Cerebellar nuclear complex (tissue), 1 donor: ENCODE measurements around the gene SLC33A1.
"Not testable (repeated sequence)": the region's sequence is repeated elsewhere in the genome, so short reads cannot be mapped to it uniquely, and the experiment has no call there.

Experiments used
- DNase-seq, 2 experiments: peaks; one replicate each; lab custom pipeline; 2025; lab: John Stamatoyannopoulos, UW

SLC33A1 gene

DNA sequence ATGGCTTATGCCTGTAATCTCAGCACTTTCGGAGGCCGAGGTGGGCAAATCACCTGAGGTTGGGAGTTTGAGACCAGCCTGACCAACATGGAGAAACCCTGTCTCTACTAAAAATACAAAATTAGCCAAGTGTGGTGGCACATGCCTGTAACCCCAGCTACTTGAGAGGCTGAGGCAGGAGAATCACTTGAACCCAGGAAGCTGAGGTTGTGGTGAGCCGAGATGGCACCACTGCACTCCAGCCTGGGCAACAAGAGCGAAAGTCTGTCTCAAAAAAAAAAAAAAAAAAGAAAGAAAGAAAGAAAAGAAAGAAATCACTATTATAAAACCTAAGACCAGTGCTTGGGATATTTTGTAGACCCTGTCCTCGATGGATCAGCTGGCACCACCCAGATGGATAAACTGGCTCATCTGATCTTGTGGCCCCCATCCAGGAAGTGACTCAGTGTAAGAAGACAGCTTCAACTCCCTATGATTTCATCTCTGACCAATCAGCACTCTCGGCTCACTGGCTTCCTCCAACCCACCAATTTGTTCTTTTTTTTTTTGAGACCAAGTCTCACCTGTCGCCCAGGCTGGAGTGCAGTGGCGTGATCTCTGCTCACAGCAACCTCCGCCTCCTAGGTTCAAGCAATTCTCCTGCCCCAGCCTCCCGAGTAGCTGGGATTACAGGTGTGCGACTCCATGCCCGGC is 8.2 kb upstream of the SLC33A1 start:
- DNase-seq, result not testable (repeated sequence)

DNA sequence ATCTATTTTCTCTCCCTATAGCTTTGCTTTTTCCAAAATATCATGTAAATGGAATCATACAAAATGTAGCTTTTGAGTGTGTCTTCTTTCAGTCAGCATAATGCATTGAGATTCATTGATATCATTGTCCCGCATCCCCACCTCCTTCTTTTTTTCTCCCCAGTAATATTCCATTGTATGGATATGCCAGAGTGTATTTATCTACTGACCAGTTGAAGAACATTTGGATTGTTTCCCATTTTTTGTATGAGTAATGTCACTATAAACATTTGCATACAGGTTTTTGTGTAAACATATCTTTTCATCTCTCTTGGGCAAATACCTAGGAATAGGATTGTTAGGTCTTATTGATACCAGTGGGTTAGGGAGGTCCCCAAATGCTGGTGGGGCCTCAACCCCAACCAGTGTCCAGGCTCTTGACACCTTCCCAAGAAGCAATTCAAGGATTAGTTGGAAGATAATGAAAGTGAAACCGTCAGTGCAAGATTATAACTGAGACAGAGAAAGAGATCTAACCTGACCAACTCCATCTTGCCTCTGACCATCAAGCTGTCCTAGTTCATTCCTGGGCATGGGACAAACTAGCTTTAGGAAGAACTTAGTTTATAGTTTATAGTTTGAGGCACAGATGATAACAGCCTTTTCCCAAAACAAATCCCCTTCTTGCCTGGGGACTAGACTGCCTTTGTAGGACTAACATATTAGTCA is 7.4 kb upstream of the SLC33A1 start:
- DNase-seq, result no peak

DNA sequence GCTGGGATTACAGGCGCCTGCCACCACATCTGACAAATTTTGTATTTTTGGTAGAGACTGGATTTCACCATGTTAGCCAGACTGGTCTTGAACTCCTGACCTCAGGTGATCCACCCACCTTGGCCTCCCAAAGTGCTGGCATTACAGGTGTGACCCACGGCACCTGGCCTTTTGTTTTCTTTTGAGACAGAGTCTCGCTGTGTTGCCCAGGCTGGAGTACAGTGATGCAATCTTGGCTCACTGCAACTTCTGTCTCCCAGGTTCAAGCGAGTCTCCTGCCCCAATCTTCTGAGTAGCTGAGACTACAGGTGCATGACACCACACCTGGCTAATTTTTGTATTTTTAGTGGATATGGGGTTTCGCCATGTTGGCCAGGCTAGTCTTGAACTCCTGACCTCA is 6.2 kb upstream of the SLC33A1 start:
- not testable (repeated sequence) for DNase-seq

DNA sequence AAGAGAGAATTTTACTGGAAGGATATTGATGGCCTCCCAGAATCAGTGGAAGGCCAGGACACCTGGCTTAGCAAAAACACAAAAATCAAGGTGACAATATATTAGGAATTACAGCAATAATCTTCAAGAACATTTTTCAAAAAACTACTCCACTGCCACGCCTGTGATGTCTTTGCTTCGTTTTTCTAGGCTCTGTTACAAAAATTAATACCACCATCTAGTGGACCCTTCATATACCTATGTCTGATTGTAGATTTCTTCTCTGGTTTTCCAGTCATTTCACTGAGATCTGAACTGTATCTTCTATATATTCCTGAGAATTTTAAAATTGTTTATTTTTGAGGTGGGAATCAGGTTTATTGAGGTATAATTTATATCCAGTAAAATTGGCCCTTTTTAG is 5.6 kb upstream of the SLC33A1 start:
- no peak for DNase-seq

DNA sequence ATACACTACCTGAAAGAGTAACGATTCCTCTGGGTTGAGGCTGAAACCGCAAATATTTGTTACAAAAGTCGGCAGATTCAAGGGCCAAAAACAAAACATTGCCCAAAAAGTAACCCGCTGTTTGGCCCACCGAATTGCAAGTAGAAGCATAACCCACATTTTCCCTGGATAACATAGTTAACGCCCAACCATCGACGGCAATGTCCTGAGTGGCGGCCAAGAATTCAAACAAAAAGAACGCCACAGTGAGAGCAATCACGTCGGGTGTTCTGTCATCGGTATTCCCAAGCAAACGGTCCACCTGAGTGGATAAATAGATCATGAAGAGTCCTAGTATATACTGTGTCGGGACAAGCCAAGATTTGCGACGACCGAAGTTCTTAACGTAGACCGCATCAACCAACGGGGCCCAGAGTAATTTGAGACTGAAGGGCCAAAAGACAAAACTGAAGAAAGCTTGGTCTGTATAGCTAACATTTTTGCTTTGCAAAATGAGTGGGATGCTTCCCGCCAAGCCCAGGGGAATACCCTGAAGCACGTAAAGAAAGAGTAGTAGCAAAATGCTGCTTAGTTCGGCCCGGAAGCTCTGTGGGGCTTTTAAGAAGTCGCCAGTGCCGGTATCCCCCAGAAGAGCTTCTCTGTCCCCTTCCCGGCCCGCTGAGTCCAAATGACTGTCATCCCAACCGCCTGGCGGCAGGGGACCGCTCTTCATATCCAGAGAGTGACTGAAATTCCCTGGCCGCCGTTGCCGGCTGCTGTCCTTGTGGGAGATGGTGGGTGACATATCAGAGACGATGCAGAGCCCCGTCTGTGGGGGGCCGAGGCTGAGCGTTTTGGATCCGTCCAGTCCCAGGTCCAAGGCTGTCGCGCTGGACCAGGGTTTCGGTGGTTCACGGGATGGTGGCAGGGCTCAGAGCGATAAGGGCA is 750 bp downstream of the SLC33A1 start:
- no peak for DNase-seq

DNA sequence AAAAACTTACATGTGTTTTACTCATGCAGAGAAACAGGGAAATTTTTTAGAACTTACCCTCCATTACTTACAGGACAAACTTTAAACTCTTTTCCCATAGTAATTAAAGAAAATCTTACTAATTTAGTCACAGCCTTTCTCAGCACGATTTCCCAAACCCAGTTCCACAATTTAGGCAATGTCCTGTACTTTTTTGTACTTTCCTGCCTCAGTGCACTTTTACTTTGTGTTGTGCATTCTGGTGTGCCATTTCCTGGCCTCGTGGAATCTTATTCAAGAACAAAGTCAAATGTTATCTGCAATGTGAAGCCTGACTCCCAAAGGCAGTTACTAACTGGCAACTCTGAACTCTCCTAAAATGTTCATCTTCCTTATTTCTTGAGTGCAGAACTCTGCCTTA is 1.9 kb downstream of the SLC33A1 start:
- no peak for DNase-seq

DNA sequence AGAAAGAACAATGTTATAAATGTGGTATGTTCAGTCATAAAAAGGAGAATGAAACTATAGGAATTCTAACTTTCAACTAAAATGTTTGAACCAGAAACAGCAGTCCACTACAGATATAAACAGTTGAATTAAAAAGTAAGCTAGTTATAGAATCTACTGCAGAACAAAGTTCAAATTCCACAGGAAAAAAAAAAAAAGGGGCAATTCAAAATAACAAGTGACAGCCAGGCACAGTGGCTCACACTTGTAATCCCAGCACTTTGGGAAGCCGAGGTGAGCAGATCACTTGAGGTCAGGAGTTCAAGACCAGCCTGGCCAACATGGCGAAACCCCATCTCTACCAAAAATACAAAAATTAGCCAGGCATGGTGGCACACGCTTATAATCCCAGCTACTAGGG is 4.8 kb downstream of the SLC33A1 start:
- DNase-seq, result not testable (repeated sequence)

DNA sequence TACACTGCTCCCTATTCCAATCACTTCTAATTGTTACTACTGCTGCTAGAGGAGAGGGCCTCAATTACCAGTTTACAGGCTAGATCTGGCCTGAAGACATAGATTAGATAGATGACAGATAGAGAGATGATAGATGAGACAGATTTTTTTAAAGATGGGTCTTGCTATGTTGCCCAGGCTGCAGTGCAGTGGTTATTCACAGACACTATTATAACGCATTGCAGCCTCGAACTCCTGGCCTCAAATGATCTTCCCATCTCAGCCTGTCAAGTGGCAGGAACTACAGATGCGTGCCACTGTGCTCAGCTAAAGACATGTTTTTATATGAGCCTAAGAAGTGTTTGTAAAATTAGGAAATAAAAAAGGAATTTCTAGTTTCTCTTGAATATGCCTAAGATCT is 6.2 kb downstream of the SLC33A1 start:
- no peak for DNase-seq

DNA sequence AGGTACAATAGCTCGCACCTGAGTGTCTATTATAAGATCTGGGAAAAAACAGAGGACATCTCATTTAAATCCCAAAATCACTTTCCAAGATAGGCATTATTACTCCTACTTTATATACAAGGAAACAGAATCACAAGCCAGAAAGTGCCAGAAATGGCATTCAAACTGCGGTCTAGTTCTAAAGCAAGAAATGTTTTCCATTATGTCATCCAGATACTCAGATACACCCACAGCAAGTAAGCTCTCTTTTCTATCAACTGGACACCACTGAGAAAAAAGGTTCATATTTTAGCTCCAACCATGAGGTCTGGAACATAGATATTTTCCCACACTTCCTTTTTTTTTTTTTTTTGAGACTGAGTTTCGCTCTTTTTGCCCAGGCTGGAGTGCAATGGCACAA is 8.1 kb downstream of the SLC33A1 start:
- no peak for DNase-seq

DNA sequence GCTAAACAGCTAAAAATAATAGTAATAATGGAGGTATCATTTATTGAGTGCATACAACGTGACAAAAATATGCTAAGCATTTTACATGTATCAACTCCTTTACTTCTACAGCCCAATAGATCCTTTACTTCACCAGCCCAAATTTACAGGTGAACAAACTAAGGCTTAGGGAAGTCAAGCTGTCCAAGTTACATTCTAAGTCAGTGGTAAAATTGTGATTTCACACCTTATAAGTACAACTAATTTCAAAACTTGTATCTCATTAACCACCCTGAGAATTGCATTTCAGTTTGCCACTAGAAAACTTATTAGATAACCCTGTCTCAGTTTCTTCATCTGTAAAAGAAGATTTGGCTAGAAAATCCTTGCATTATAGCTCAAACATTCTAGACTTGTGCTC is 10.7 kb downstream of the SLC33A1 start:
- DNase-seq, result no peak

DNA sequence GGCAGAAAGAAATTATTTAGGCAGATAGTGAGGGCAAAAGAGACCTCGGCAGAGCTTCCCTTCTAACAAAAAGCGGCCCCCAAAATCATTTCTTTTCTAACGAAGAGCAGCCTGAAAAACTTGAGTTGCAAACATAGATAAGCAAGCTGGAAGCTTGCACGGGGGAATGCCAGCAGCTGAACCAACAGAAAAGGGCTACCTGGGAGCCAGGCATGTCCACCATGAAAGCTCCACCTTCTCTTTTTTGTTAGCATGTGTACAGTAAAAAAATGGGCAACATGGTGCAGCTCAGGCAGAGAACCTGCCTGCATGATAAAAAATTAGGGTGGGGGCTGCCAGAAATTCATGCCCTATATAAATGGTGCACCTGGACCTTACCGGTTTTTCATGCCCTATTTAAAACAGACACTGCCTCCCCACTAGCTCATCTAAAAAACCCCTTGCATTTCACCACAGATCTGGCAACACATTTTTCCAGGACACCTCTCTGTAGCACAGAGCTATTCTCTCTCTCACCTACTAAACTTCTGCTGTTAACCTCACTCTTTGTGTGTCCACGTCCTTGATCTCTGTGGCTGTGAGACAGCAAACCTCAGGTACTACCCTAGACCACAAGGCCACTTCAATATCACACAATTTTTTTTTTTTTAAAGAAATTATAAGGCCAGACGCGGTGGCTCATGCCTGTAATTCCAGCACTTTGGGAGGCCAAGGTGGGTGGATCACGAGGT is 18.7 kb downstream of the SLC33A1 start:
- DNase-seq, result no peak

DNA sequence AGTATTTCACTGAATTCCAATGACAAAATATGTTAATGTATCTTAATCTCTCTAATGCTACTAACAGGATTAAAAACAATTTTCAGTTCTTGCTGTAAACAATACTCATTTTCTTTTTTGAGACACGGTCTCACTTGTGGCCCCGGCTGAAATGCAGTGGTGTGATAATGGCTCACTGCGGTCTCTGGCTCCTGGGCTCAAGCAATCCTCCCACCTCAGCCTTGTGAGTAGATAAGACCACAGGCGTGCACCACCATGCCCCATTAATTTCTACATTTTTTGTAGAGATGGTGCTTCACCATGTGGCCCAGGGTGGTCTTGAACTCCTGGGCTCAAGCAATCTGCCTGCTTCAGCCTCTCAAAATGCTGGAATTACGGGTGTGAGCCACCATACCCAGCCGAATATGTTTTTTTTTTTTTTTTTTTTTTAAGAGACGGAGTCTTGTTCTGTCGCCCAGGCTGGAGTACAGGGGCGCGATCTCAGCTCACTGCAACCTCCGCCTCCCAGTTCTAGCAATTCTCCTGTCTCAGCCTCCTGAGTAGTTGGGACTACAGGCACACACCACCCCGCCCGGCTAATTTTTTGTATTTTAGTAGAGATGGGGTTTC is 25.6 kb downstream of the SLC33A1 start:
- not testable (repeated sequence) for DNase-seq

DNA sequence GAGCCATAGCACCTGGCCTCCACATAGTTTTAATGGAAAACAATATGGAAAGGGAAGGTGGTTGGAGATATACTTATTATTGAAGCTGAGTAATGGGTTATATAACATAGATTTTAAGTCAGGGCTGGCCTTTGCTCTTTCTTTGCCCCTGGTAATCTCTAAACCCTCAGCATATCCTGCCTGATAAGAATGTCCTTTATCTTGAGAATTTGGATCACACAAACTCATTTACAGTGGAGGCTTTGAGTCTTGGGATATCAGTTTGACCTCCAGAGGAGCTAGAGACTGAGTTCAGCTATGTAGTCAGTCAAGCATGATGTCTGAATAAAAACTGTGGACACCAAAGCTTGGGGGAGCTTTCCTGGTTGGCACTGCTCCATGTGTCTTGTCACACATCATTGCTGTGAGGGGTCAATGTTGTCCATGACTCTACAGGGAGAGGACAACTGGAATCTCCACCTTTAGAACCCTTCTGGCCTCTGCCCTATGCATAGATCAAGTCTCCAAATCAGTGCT is 39.1 kb downstream of the SLC33A1 start:
- DNase-seq, result no peak

DNA sequence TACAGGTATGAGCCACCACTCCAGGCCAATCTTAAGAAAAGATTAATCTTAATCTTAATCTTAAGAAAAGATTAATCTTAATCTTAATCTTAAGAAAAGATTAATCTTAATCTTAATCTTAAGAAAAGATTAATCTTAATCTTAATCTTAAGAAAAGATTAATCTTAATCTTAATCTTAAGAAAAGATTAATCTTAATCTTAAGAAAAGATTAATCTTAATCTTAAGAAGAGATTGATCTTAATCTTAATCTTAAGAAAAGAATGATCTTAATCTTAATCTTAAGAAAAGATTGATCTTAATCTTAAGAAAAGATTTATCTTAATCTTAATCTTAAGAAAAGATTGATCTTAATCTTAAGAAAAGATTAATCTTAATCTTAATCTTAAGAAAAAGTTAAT is 41.0 kb downstream of the SLC33A1 start:
- not testable (repeated sequence) for DNase-seq

DNA sequence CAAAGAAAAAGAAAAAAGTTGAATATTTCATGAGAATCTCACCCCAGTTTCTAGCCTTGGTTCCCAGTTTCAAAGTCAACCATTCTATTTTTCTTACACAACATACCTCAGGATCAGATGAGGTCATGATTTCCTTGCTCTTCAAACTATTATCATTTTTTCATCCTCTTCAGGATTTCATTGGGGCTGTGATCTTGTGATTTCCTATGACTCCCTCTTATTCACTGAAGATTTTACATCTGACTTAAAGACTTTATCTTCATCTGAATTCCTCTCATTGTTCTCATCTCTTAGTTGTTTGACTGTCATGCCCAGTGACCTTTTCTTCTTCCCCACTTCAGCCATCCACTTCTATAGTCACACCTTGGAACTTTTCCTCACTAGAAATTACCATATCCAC is 45.0 kb downstream of the SLC33A1 start:
- no peak for DNase-seq

DNA sequence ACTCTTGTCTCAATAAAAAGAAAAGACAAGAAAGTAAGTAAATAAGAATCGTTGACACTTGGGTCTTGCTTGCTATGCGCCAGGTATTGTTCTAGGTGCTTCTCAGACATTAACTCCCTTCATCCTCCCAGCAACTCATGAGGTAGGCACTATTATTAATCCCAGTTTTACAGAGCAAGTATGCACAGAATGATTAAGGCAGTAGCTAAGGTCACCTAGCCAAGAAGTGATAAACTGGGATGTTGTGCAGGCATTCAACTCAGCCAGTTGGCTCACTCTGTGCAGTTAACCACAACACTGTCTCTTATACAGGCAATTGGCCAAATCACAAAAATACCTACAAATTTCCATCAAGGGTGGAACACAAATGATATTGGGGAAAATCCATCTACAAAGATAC is 46.4 kb downstream of the SLC33A1 start:
- no peak for DNase-seq

DNA sequence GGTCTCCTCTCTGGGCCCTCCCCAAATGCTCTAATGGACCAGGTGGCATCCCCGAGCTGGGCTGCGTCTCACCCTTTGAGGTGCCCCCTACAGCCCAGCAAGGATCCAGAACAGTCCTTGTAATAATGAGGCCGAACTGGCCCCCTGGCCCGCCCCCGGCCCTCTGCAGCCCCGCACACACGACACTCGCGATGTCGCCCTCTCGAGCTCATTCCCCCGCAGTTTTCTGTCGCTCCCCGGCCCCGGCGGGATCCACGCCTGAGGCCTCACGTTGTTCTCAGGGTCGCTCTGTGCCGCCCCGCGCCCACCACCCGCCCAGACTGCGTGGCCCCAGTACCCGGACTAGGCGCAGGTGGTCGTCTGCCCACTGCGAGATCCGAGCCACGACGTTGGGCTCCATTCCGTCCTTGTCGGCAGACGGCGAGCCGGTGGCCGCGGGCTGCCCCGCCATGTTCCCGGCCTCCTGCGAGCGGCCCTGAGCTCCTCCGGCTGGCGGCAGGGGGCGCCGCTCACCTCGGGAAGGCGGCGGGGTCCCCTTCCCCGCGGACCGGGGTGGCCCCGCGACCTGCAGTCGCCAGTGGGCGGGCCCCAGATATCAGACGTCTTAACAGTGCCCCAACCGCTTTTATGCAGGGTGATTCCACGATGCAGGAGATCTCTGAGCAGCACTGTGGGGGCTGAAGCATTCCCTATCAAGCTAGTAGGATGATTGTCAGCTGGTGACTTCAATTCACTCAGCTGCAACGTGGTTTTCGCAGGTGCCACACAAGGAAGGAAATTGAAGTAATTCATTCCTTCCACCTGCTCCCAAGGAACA is 48.2 kb downstream of the SLC33A1 start, which contains the start of gene C3orf33:
C3orf33 (minus strand) TSS at position 477 of the 817 bp plus-strand sequence; CDS start at position 451, 26 bp downstream.
- DNase-seq, result peak in 1 of 2 experiments; percentile 5

DNA sequence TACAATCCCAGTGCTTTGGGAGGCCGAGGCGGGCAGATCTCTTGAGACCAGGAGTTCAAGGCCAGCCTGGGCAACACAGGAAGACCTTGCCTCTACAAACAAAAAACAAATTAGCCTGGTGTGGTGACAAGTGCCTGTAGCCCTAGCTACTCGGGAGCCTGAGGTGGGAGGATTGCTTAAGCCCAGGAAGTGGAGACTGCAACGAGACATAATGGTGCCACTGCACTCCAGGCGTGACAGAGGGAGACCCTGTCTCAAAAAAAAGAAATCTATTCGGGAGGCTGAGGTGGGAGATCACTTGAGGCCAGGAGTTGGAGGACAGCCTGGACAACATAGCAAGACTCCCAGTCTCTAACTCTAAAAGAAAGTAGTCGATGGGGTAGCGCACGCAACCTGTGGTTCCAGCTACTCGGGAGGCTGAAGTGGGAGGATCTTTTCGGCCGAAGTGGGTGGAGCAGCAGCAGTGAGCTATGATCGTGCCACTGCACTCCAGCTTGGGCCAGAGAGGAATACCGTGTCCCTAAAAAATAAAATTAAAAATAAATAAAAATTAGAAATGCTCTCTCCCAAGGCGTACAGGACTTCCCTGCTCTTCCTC is 48.9 kb downstream of the SLC33A1 start:
- DNase-seq, result no peak

DNA sequence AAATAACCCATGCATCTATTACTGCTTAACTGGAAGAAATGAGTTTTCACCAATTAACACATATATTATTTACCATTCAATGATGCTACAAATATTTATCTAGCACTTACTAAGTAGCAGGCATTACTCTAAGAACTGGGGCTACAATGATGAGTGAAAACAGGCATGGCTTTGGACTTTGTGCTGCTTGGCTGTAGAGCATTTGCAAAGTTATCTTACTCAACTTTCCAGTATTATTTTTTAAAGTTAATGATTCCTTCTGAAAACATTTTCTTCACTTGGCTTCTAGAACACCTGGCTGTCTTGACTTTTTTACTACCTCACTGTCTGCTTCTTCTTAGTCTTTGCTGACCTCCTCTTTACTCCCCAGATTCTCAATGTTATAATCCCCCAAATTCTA is 49.9 kb downstream of the SLC33A1 start:
- no peak for DNase-seq

DNA sequence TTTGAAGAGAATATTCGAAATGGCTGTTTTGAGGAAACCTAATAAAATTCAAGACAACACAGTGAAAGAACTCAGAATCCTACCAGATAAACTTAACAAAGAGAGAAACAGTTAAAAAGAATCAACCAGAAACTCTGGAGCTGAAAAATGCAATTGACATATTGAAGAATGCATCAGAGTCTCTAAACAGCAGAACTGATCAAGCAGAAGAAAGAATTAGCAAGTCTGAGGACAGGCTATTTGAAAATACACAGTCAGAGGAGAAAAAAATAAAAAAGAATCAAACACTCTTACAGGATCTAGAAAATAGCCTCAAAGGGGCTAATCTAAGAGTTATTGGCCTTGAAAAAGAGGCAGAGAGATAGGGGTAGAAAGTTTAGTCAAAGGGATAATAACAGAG is 61.7 kb downstream of the SLC33A1 start:
- no peak for DNase-seq
